Skeletal muscle tissue (tissue), 4 donors: ENCODE results near the gene TNFSF18. TPM values are rescaled to one million over a fixed set of nuclear protein-coding genes. Genes with fewer than 3 reads are reported as not detected.

ENCODE experiments used
- H3K27ac ChIP-seq: one replicate; pipeline ENCODE4 v1.7.0; 2013; ENCODE audit warnings: mild to moderate bottlenecking, low read depth, low read length, inconsistent platforms
- H3K27me3 ChIP-seq, 3 donors: one replicate each; pipeline ENCODE4 v1.7.0; 2013; ENCODE audit warnings: low read length in 3 of 3; ENCODE audit not compliant: control insufficient read depth in 3 of 3, insufficient read depth in 3 of 3
- H3K36me3 ChIP-seq, 3 donors: one replicate each; pipeline ENCODE4 v1.7.0; 2013; ENCODE audit warnings: low read length in 3 of 3; ENCODE audit not compliant: control insufficient read depth in 3 of 3, insufficient read depth in 3 of 3
- H3K4me1 ChIP-seq, 3 donors: one replicate each; pipeline ENCODE4 v1.7.0; 2013; ENCODE audit warnings: low read length in 3 of 3, mild to moderate bottlenecking in 3 of 3; ENCODE audit not compliant: control insufficient read depth in 3 of 3, insufficient read depth in 3 of 3
- H3K4me3 ChIP-seq, 3 donors: one replicate each; pipeline ENCODE4 v1.7.0; 2013; ENCODE audit warnings: low read length in 3 of 3
- H3K9ac ChIP-seq, 3 donors: one replicate each; pipeline ENCODE4 v1.7.0; 2013; ENCODE audit warnings: low read length in 3 of 3, mild to moderate bottlenecking in 3 of 3, moderate library complexity in 2 of 3, low read depth in 1 of 3
- H3K9me3 ChIP-seq, 3 donors: one replicate each; pipeline ENCODE4 v1.7.0; 2013; ENCODE audit warnings: low read length in 3 of 3; ENCODE audit not compliant: control insufficient read depth in 3 of 3
- total RNA-seq: library from RNA; depleted of rRNA; stranded (reverse); fragments of >200 nt; gene quantifications from one replicate; pipeline ENCODE4 v1.2.3, GENCODE V29; 2014
- donor health status: Osteomylitis.

Gene TNFSF18
- total RNA-seq, 1 donor from 2014 or later, result 1.0 TPM

- H3K27ac ChIP-seq, result no peak overlapping the region
- no peaks in the 10 kb centered on the region for H3K27me3 ChIP-seq
- no peak overlapping the region for H3K4me3 ChIP-seq
- no peaks in the 10 kb centered on the region for H3K4me1 ChIP-seq
- no peak overlapping the region for H3K9ac ChIP-seq
- H3K9me3 ChIP-seq, result no peaks in the 10 kb centered on the region
- H3K36me3 ChIP-seq, result no peaks in the 10 kb centered on the region
Measured at GRCh38 chr1:173014160-173014559, 36.6 kb downstream of the TNFSF18 start.

- Histone ChIP-seq H3K9ac (no peak overlapping the region), H3K27me3 (no peaks in the 10 kb centered on the region)
Measured at GRCh38 chr1:173012126-173012525, 38.6 kb downstream of the TNFSF18 start.

GRCh38 chr1:173009597-173009996 lies 41.1 kb downstream of the TNFSF18 start:
- H3K9me3 ChIP-seq, result no peaks in the 10 kb centered on the region
- H3K9ac ChIP-seq, result no peak overlapping the region
- H3K27me3 ChIP-seq, result no peaks in the 10 kb centered on the region
- H3K4me1 ChIP-seq, result no peaks in the 10 kb centered on the region
- H3K36me3 ChIP-seq, result no peaks in the 10 kb centered on the region
- H3K27ac ChIP-seq, result no peak overlapping the region
- no peak overlapping the region for H3K4me3 ChIP-seq

More at GRCh38 chr1:173012126-173012525, 38.6 kb downstream of the TNFSF18 start:
- no peak overlapping the region for H3K27ac ChIP-seq
- no peak overlapping the region for H3K4me3 ChIP-seq
- H3K4me1 ChIP-seq, result no peaks in the 10 kb centered on the region
- no peaks in the 10 kb centered on the region for H3K36me3 ChIP-seq
- no peaks in the 10 kb centered on the region for H3K9me3 ChIP-seq

- peaks cover 0 to 2% (median 0%) of the 10 kb centered on the region in 3 donors for H3K9me3 ChIP-seq
- H3K4me1 ChIP-seq, result no peaks in the 10 kb centered on the region
- no peak overlapping the region for H3K9ac ChIP-seq
- no peak overlapping the region for H3K4me3 ChIP-seq
- H3K27me3 ChIP-seq, result no peaks in the 10 kb centered on the region
- no peak overlapping the region for H3K27ac ChIP-seq
- no peaks in the 10 kb centered on the region for H3K36me3 ChIP-seq
Measured at GRCh38 chr1:173005196-173005864, 45.4 kb downstream of the TNFSF18 start.

DNA sequence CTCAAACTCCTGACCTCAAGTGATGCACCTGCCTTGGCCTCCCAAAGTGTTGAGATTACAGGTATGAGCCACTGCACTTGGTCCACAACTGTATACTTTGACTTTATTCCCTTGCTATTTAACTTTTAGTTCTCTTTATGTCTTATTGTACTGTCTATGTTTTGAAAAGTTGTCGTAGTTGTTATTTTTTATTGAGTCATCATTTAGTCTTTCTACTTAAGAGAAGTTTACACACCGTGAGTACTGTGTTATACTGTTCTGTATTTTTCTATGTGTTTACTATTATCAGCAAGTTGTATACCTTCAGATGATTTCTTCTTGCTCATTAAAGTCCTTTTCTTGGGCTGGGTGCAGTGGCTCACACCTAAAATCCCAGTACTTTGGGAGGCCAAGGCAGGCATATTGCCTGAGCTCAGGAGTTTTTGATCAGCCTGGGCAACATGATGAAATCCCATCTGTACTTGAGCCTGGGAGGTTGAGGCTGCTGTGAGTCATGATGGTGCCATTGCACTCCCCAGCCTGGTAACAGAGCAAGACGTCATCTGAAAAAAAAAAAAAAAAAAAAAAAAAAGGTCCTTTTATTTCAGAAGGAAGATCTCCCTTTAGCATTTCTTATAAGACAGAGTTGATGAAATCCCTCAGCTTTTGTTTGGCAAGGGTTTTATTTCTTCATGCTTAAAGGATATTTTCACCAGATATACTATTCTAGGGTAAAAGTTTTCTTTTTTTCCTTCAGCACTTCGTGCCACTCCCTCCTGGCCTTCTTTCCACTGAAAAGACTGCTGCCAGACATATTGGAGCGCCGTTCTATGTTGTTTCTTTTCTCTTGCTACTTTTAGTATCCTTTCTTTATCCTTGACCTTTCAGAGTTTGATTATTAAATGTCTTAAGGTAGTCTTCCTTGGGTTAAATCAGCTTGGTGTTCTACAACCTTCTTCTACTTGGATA lies 47.6 kb downstream of the TNFSF18 start:
- H3K9ac ChIP-seq, result no peak overlapping the region
- no peaks in the 10 kb centered on the region for H3K27me3 ChIP-seq
- no peak overlapping the region for H3K27ac ChIP-seq
- no peaks in the 10 kb centered on the region for H3K36me3 ChIP-seq
- no peaks in the 10 kb centered on the region for H3K4me1 ChIP-seq
- H3K9me3 ChIP-seq, result peaks cover 0 to 2% (median 0%) of the 10 kb centered on the region in 3 donors
- H3K4me3 ChIP-seq, result no peak overlapping the region

DNA sequence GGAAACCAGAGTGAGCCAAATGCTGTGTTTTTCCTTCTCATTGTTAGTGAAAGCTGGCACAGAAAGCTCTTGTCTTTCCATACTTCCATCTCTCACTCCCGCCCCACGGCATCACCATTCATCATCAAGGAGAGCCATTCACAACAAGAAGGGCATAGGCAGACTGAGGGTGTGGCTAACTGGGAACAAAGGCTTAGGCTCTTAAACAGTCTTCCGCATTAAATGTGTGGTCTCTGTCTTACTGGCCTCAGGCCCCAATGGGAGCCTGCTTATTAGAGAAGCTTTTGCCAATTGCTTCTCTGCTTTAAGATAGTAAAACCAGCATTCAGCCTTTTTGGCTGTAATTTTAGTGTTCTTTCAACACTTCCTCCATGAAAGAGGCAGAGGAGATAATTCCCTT lies 51.4 kb downstream of the TNFSF18 start:
- H3K4me1 ChIP-seq, result no peaks in the 10 kb centered on the region
- no peak overlapping the region for H3K9ac ChIP-seq
- peaks cover 0 to 2% (median 0%) of the 10 kb centered on the region in 3 donors for H3K9me3 ChIP-seq
- no peak overlapping the region for H3K4me3 ChIP-seq
- H3K27me3 ChIP-seq, result no peaks in the 10 kb centered on the region
- H3K36me3 ChIP-seq, result no peaks in the 10 kb centered on the region
- no peak overlapping the region for H3K27ac ChIP-seq

- Histone ChIP-seq H3K27me3 (no peaks in the 10 kb centered on the region), H3K4me1 (no peaks in the 10 kb centered on the region), H3K4me3 (no peak overlapping the region), H3K9me3 (peaks cover 0 to 2% (median 0%) of the 10 kb centered on the region in 3 donors), H3K9ac (no peak overlapping the region), H3K27ac (no peak overlapping the region), H3K36me3 (no peaks in the 10 kb centered on the region)
Measured at GRCh38 chr1:172997941-172998361, 52.8 kb downstream of the TNFSF18 start.

- no peak overlapping the region for H3K9ac ChIP-seq
- H3K4me1 ChIP-seq, result no peaks in the 10 kb centered on the region
- H3K27ac ChIP-seq, result no peak overlapping the region
Measured at GRCh38 chr1:172993640-172994039, 57.1 kb downstream of the TNFSF18 start.

GRCh38 chr1:172991674-172992400 lies 58.9 kb downstream of the TNFSF18 start:
- Histone ChIP-seq H3K36me3 (no peaks in the 10 kb centered on the region), H3K27ac (no peak overlapping the region), H3K4me3 (no peak overlapping the region), H3K9ac (no peak overlapping the region), H3K9me3 (no peaks in the 10 kb centered on the region), H3K4me1 (no peaks in the 10 kb centered on the region), H3K27me3 (no peaks in the 10 kb centered on the region)

More at GRCh38 chr1:172993640-172994039, 57.1 kb downstream of the TNFSF18 start:
- H3K36me3 ChIP-seq, result no peaks in the 10 kb centered on the region
- H3K27me3 ChIP-seq, result no peaks in the 10 kb centered on the region
- no peak overlapping the region for H3K4me3 ChIP-seq
- no peaks in the 10 kb centered on the region for H3K9me3 ChIP-seq
